CD1c-positive myeloid dendritic cell (primary cell): ENCODE measurements around the gene C5orf58.

ENCODE experiments used
- DNase-seq: peaks from one replicate; pipeline ENCODE4 v3.0.0-alpha.2; 2016; ENCODE audit errors: extremely low spot score

Gene C5orf58

GRCh38 chr5:170232786-170233185, at the start of gene C5orf58:
Gene C5orf58 (plus strand): TSS chr5:170232985. CDS start chr5:170234977, 1,992 bp downstream.
- DNase-seq, result no peak

- peak; percentile 63 for DNase-seq
Measured at GRCh38 chr5:170183816-170184687, 48.7 kb upstream of the C5orf58 start.

GRCh38 chr5:170184737-170185136, 48.0 kb upstream of the C5orf58 start:
- no peak for DNase-seq

- DNase-seq, result peak; percentile 51
Measured at GRCh38 chr5:170186156-170186555, 46.6 kb upstream of the C5orf58 start.

GRCh38 chr5:170186856-170187255, 45.9 kb upstream of the C5orf58 start:
- no peak for DNase-seq

- DNase-seq, result peak; percentile 36
Measured at GRCh38 chr5:170190436-170191134, 42.2 kb upstream of the C5orf58 start.

GRCh38 chr5:170192829-170193228, 40.0 kb upstream of the C5orf58 start:
- no peak for DNase-seq

GRCh38 chr5:170195961-170196360, 36.8 kb upstream of the C5orf58 start:
- DNase-seq, result no peak

GRCh38 chr5:170200876-170201275, 31.9 kb upstream of the C5orf58 start:
- DNase-seq, result no peak

- DNase-seq, result no peak
Measured at GRCh38 chr5:170201311-170201710, 31.5 kb upstream of the C5orf58 start.

- no peak for DNase-seq
Measured at GRCh38 chr5:170202117-170202516, 30.7 kb upstream of the C5orf58 start.

GRCh38 chr5:170204202-170204601, 28.6 kb upstream of the C5orf58 start:
- no peak for DNase-seq

- DNase-seq, result no peak
Measured at GRCh38 chr5:170206216-170206615, 26.6 kb upstream of the C5orf58 start.

GRCh38 chr5:170206958-170207357, 25.8 kb upstream of the C5orf58 start:
- no peak for DNase-seq

GRCh38 chr5:170211575-170212334, 21.0 kb upstream of the C5orf58 start:
- DNase-seq, result no peak

- DNase-seq, result peak; percentile 64
Measured at GRCh38 chr5:170216257-170216864, 16.4 kb upstream of the C5orf58 start.

- no peak for DNase-seq
Measured at GRCh38 chr5:170217831-170218230, 15.0 kb upstream of the C5orf58 start.

GRCh38 chr5:170218726-170219125, 14.1 kb upstream of the C5orf58 start:
- DNase-seq, result no peak

- no peak for DNase-seq
Measured at GRCh38 chr5:170219615-170220014, 13.2 kb upstream of the C5orf58 start.

- DNase-seq, result no peak
Measured at GRCh38 chr5:170220191-170220590, 12.6 kb upstream of the C5orf58 start.

GRCh38 chr5:170221327-170221741, 11.5 kb upstream of the C5orf58 start:
- no peak for DNase-seq

GRCh38 chr5:170223360-170223759, 9.4 kb upstream of the C5orf58 start:
- no peak for DNase-seq
